ENCODE measurements around the gene TRDMT1. TPM values are rescaled to one million over a fixed set of nuclear protein-coding genes. Genes with fewer than 3 reads are reported as not detected.

Gene TRDMT1
- polyA plus RNA-seq, 1 donor from 2014 or later = 25.4 TPM

GRCh38 chr10:17195083-17195482 lies 6.4 kb downstream of the TRDMT1 start:
- no peaks in the 10 kb centered on the region for H3K27me3 ChIP-seq (ENCODE audit: insufficient read depth, low read depth, low read length)
- no peak overlapping the region for H3K27ac ChIP-seq (ENCODE audit: low read length)
- H3K36me3 ChIP-seq (ENCODE audit: insufficient read depth, low read length) = no peaks in the 10 kb centered on the region
- H4K20me1 ChIP-seq (ENCODE audit: insufficient read depth) = no peaks in the 10 kb centered on the region
- TF ChIP-seq EP300 (conservative IDR thresholded peaks at IDR 0.05; ENCODE audit: poor library complexity, severe bottlenecking) = no peak
- TF ChIP-seq, protein P1, sequence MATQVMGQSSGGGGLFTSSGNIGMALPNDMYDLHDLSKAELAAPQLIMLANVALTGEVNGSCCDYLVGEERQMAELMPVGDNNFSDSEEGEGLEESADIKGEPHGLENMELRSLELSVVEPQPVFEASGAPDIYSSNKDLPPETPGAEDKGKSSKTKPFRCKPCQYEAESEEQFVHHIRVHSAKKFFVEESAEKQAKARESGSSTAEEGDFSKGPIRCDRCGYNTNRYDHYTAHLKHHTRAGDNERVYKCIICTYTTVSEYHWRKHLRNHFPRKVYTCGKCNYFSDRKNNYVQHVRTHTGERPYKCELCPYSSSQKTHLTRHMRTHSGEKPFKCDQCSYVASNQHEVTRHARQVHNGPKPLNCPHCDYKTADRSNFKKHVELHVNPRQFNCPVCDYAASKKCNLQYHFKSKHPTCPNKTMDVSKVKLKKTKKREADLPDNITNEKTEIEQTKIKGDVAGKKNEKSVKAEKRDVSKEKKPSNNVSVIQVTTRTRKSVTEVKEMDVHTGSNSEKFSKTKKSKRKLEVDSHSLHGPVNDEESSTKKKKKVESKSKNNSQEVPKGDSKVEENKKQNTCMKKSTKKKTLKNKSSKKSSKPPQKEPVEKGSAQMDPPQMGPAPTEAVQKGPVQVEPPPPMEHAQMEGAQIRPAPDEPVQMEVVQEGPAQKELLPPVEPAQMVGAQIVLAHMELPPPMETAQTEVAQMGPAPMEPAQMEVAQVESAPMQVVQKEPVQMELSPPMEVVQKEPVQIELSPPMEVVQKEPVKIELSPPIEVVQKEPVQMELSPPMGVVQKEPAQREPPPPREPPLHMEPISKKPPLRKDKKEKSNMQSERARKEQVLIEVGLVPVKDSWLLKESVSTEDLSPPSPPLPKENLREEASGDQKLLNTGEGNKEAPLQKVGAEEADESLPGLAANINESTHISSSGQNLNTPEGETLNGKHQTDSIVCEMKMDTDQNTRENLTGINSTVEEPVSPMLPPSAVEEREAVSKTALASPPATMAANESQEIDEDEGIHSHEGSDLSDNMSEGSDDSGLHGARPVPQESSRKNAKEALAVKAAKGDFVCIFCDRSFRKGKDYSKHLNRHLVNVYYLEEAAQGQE (IDR thresholded peaks at IDR 0.05; ENCODE audit: borderline replicate concordance) = no peak
- no peak for TF ChIP-seq EZH2 (IDR thresholded peaks at IDR 0.05; ENCODE audit: borderline replicate concordance, insufficient read depth, low read length, poor library complexity, severe bottlenecking)
- TF ChIP-seq CTCF (IDR thresholded peaks at IDR 0.05; ENCODE audit: poor library complexity, severe bottlenecking) = no peak
- no peak for TF ChIP-seq MXI1 (conservative IDR thresholded peaks at IDR 0.05; ENCODE audit: poor library complexity, severe bottlenecking)
- no peak overlapping the region for H3K4me3 ChIP-seq (ENCODE audit: low read length)
- H3F3A ChIP-seq (ENCODE audit: insufficient read depth, low read length, poor library complexity, severe bottlenecking) = peaks cover 4% of the 10 kb centered on the region
- H3K9me2 ChIP-seq (ENCODE audit: insufficient read depth, low read length) = no peaks in the 10 kb centered on the region
- peaks cover 43% of the 10 kb centered on the region for H3K79me2 ChIP-seq (replicated peaks; ENCODE audit: insufficient read depth, low read length)
- no peak overlapping the region for H2AFZ ChIP-seq (ENCODE audit: low read depth, low read length)
- no peaks in the 10 kb centered on the region for H3K9me3 ChIP-seq (ENCODE audit: low read length)
- no peak overlapping the region for H3K4me2 ChIP-seq (ENCODE audit: low read length)
- H3K9ac ChIP-seq (ENCODE audit: low read length) = no peak overlapping the region

- H3K4me3 ChIP-seq (ENCODE audit: low read length) = no peak overlapping the region
- H3K4me2 ChIP-seq (ENCODE audit: low read length) = no peak overlapping the region
- no peak overlapping the region for H2AFZ ChIP-seq (ENCODE audit: low read depth, low read length)
- peaks cover 22% of the 10 kb centered on the region for H3K79me2 ChIP-seq (replicated peaks; ENCODE audit: insufficient read depth, low read length)
- no peaks in the 10 kb centered on the region for H4K20me1 ChIP-seq (ENCODE audit: insufficient read depth)
- no peaks in the 10 kb centered on the region for H3K36me3 ChIP-seq (ENCODE audit: insufficient read depth, low read length)
- no peaks in the 10 kb centered on the region for H3K9me2 ChIP-seq (ENCODE audit: insufficient read depth, low read length)
- H3K27me3 ChIP-seq (ENCODE audit: insufficient read depth, low read depth, low read length) = no peaks in the 10 kb centered on the region
- no peak overlapping the region for H3K27ac ChIP-seq (ENCODE audit: low read length)
- no peaks in the 10 kb centered on the region for H3F3A ChIP-seq (ENCODE audit: insufficient read depth, low read length, poor library complexity, severe bottlenecking)
- no peak overlapping the region for H3K9ac ChIP-seq (ENCODE audit: low read length)
- no peak for TF ChIP-seq SMC3 (conservative IDR thresholded peaks at IDR 0.05; ENCODE audit: poor library complexity)
- TF ChIP-seq CTCF (IDR thresholded peaks at IDR 0.05; ENCODE audit: poor library complexity, severe bottlenecking) = no peak
- TF ChIP-seq EZH2 (IDR thresholded peaks at IDR 0.05; ENCODE audit: borderline replicate concordance, insufficient read depth, low read length, poor library complexity, severe bottlenecking) = no peak
- TF ChIP-seq POLR2AphosphoS5 (IDR thresholded peaks at IDR 0.05) = no peak
- TF ChIP-seq MXI1 (conservative IDR thresholded peaks at IDR 0.05; ENCODE audit: poor library complexity, severe bottlenecking) = no peak
- no peak for TF ChIP-seq RAD21 (conservative IDR thresholded peaks at IDR 0.05)
- TF ChIP-seq EP300 (conservative IDR thresholded peaks at IDR 0.05; ENCODE audit: poor library complexity, severe bottlenecking) = no peak
- no peak for TF ChIP-seq TAF1 (IDR thresholded peaks at IDR 0.05; ENCODE audit: low read depth)
- TF ChIP-seq, protein P1 (IDR thresholded peaks at IDR 0.05; ENCODE audit: borderline replicate concordance) = no peak
- no peaks in the 10 kb centered on the region for H3K9me3 ChIP-seq (ENCODE audit: low read length)
Observed at GRCh38 chr10:17190602-17191001, 10.9 kb downstream of the TRDMT1 start.
